Endothelial cell (in vitro differentiated cells): ENCODE results near the gene SH3TC1. TPM values are rescaled to one million over a fixed set of nuclear protein-coding genes. Genes with fewer than 3 reads are reported as not detected.

Experiments
- DNase-seq: peaks from one replicate; pipeline ENCODE4 v3.0.0; 2021; ENCODE audit warnings: low spot score
- H3K27ac Mint-ChIP-seq: one replicate; pipeline ENCODE4 v1.8.0; 2021; ENCODE audit warnings: mixed read lengths, inconsistent platforms; ENCODE audit not compliant: unreplicated experiment
- H3K27me3 Mint-ChIP-seq: one replicate; pipeline ENCODE4 v1.8.0; 2021; ENCODE audit warnings: mild to moderate bottlenecking, moderate library complexity, mixed read lengths, inconsistent platforms; ENCODE audit not compliant: unreplicated experiment
- H3K36me3 Mint-ChIP-seq: one replicate; pipeline ENCODE4 v1.8.0; 2021; ENCODE audit warnings: mild to moderate bottlenecking, low read depth, mixed read lengths, inconsistent platforms; ENCODE audit not compliant: unreplicated experiment
- H3K4me1 Mint-ChIP-seq: one replicate; pipeline ENCODE4 v1.8.0; 2021; ENCODE audit warnings: mild to moderate bottlenecking, mixed read lengths, inconsistent platforms; ENCODE audit not compliant: unreplicated experiment
- H3K4me3 Mint-ChIP-seq: one replicate; pipeline ENCODE4 v1.8.0; 2021; ENCODE audit warnings: mild to moderate bottlenecking, mixed read lengths, inconsistent platforms; ENCODE audit not compliant: unreplicated experiment
- H3K9me3 Mint-ChIP-seq: one replicate; pipeline ENCODE4 v1.8.0; 2021; ENCODE audit warnings: mixed read lengths, inconsistent platforms; ENCODE audit not compliant: unreplicated experiment
- CTCF ChIP-seq: fragments of 200-600 bp; sonication (generic); IDR thresholded peaks from one replicate; pipeline ENCODE4 v1.5.0; 2021; ENCODE audit warnings: antibody characterized with exemption; ENCODE audit not compliant: unreplicated experiment
- total RNA-seq: library from RNA; stranded (reverse); fragmentation: NEBNext Ultra II Directional; extraction: Animal tissue kit (Norgen Biotek cat#: 25700); gene quantifications from one replicate; pipeline ENCODE4 v1.2.1, GENCODE V29; 2021; ENCODE audit not compliant: unreplicated experiment

The SH3TC1 gene
- total RNA-seq, 1 donor from 2014 or later, result 114 TPM

- H3K4me3 Mint-ChIP-seq, result no peak overlapping the region
- H3K4me1 Mint-ChIP-seq, result no peaks in the 10 kb centered on the region
- H3K27ac Mint-ChIP-seq, result no peak overlapping the region
- H3K9me3 Mint-ChIP-seq, result no peaks in the 10 kb centered on the region
- no peaks in the 10 kb centered on the region for H3K36me3 Mint-ChIP-seq
- TF ChIP-seq CTCF, result no peak
- DNase-seq, result no peak
- peaks cover 2% of the 10 kb centered on the region for H3K27me3 Mint-ChIP-seq
Measured at GRCh38 chr4:8280876-8281440, 81.9 kb downstream of the SH3TC1 start.

GRCh38 chr4:8281519-8282133 lies 82.5 kb downstream of the SH3TC1 start:
- Mint-ChIP-seq H3K4me1 (no peaks in the 10 kb centered on the region), H3K27me3 (peaks cover 7% of the 10 kb centered on the region), H3K4me3 (no peak overlapping the region), H3K27ac (no peak overlapping the region), H3K9me3 (no peaks in the 10 kb centered on the region), H3K36me3 (no peaks in the 10 kb centered on the region)
- DNase-seq, result no peak
- no peak for TF ChIP-seq CTCF

DNA sequence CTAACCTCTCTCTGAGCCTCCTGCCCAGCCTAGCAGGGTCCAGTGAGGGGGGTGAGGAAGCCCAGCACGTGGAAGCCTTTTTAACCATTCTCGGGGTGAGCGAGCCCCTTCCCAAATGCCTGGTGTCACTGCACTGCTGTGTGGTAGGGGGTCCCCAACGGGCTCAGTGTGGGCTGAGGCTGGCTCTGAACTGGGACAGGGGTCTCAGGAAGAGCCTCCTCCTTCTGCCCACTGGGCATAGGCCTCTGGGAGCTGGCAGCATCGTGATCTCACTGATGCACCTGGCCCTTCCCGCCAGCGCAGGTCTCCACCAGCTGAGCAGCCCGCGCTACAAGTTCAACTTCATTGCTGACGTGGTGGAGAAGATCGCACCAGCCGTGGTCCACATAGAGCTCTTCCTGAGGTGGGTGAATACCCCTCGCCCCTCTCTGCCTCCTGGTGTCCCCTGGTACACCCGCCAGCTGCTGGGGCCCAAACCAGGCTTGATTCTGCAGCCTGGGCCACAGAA lies 83.1 kb downstream of the SH3TC1 start:
- H3K27ac Mint-ChIP-seq, result no peak overlapping the region
- no peak overlapping the region for H3K4me3 Mint-ChIP-seq
- no peaks in the 10 kb centered on the region for H3K4me1 Mint-ChIP-seq
- DNase-seq, result no peak
- TF ChIP-seq CTCF, result no peak
- H3K27me3 Mint-ChIP-seq, result peaks cover 7% of the 10 kb centered on the region
- H3K9me3 Mint-ChIP-seq, result no peaks in the 10 kb centered on the region
- H3K36me3 Mint-ChIP-seq, result no peaks in the 10 kb centered on the region

DNA sequence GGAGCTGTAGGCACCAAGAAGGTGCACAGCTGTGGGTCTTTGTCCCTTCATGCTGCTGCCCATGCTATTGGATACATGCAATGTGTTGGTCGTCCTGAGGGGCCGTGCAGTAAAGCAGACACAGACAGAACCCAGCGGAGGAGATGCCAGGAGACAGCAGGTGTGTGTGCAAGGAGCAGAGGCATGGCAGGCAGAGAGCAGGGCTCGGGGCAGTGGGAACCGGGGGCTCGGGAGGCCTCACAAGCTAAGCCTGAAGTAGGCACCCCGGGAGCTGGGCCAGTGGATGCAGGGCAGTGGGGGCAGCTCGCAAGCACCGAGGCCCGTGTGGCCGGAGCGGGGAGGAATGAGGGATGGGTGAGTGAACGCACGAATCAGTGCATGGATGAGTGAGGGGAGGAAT lies 83.7 kb downstream of the SH3TC1 start:
- H3K36me3 Mint-ChIP-seq, result no peaks in the 10 kb centered on the region

More for the DNA sequence above, 83.7 kb downstream of the SH3TC1 start:
- H3K27me3 Mint-ChIP-seq, result peaks cover 7% of the 10 kb centered on the region
- no peaks in the 10 kb centered on the region for H3K4me1 Mint-ChIP-seq
- H3K27ac Mint-ChIP-seq, result peak overlapping the region; percentile 38
- TF ChIP-seq CTCF, result no peak
- no peaks in the 10 kb centered on the region for H3K9me3 Mint-ChIP-seq
- DNase-seq, result no peak
- no peak overlapping the region for H3K4me3 Mint-ChIP-seq
